Measurements from ENCODE around the gene CHMP6.
A peak's percentile ranks its signal among the peaks of the same experiment; 100 is the strongest.

The CHMP6 gene

DNA sequence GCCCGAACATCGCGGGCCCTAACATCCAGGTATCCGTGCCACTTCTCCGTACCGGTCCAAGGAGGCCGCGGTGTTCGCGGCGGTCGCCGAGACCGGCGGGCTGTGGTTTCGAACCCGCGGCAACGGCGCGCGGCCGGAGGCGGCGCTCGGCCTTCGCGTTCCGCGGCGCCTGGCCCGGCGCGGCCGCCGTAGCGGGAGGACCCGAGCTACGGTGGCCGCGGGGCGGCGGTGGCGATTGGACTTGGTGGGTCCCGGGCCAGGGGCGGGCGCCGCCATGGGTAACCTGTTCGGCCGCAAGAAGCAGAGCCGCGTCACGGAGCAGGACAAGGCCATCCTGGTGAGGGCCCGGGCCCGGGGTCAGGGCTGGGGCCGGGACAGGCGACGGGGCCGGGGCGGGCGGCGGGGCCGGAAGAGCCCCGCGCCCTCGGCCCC is at the start of gene CHMP6:
Gene CHMP6 (plus strand): TSS at position 197 of the 432 bp plus-strand sequence. CDS start 78 bp downstream, at position 275.
- DNase-seq (ENCODE audit: low spot score): peak; percentile 89

DNA sequence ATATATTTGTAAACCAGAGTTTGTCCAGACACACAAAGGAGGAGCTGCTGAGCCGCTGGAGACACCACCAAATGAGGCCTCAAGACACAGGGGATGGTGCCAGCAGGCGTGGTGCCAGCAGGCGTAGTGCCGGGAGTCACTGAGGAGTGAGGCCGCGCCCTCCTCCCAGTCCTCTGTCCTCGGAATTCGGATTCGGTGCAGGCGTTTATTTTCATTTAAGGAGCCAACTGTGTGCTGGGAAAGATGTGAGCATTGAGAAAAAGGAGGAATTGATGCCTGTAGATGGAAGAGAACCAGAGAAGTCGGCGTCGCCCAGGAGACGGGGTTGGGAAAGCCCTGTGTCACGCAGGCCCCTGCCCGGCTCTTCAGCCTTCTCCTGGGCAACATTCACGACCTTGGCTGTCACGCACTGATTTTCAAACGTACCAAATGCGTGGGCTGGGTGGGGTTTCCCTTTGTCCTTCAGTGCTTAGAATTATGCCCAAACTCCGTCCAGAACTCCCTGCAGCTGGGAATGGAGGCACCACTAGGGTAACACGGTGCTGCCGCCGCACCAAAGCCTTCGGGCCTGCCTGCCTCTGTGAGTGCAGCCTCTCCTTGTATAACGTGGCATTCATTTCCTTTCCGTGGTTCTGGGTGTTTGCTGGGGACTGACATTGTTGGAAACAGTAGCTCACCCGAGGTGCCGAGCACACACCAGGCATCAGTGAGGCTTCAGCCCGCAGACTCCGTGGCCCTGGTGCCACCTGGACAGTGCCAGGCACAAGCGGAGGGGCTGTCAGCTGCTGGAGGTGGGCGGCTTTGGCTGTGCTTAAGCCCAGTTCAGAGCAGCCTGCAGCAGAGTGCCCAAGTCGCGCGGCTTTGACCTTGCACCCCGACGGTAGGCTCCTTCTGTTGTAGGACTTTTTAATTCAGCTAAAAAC is 49.0 kb upstream of the CHMP6 start:
- no peak for DNase-seq (ENCODE audit: low spot score)

DNA sequence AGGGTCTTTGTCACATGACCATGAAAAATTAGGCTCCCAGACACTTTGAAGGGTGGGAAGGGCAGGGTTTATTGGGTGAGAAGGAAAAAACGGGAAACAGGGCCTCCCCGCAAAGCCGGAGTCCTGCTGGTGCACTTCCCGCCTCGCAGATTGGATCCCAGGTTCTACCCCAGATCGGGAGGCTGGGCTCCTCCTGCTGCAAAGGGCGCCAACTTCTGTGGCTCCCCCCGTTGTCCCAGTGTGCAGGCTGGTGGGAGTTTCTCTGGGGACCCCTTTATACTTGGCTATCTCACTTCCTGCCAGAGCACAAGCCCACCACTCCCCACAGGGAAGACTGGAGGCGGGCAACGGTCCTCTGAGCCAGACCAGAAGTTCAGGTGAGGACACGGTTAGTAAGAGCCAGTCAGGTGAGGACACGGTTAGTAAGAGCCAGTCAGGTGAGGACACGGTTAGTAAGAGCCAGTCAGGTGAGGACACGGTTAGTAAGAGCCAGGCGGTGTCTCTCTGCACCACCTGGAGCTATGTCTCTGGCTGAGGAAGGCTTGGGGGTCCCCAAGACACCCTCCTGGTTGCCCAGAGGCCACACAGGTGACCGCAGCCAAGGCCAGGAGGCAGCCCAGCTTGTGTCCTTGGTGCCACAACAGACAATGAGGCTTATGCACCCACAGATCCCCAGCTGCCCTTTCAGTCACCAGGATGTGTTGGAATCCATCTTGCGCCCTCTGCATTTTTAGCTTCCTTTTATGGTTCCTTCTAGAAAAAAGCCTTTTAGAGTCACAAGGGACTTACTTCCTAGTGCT is 48.1 kb upstream of the CHMP6 start:
- DNase-seq (ENCODE audit: low spot score): no peak

GRCh38 chr17:80944326-80944725 is 47.3 kb upstream of the CHMP6 start:
- no peak for DNase-seq (ENCODE audit: low spot score)

- no peak for DNase-seq (ENCODE audit: low spot score)
Measured at GRCh38 chr17:80945736-80946135, 45.9 kb upstream of the CHMP6 start.

DNA sequence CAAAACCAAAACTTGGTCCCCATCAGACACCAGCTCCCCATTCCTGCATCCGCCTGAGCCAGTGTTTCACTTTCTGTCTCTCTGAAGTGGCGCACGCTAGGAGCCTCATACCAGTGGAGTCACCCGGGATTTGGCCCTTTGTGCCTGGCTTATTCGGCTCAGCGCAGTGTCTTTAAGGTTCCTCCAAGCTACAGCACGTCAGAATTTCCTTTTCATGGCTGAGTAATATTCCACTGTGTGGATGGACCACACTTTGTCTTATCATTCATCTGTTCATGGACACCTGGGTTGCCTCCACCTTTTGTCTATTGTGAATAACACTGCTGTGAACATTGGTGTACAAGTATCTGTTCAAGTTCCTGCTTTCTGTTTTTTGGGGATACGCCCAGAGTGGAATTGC is 45.2 kb upstream of the CHMP6 start:
- no peak for DNase-seq (ENCODE audit: low spot score)

DNA sequence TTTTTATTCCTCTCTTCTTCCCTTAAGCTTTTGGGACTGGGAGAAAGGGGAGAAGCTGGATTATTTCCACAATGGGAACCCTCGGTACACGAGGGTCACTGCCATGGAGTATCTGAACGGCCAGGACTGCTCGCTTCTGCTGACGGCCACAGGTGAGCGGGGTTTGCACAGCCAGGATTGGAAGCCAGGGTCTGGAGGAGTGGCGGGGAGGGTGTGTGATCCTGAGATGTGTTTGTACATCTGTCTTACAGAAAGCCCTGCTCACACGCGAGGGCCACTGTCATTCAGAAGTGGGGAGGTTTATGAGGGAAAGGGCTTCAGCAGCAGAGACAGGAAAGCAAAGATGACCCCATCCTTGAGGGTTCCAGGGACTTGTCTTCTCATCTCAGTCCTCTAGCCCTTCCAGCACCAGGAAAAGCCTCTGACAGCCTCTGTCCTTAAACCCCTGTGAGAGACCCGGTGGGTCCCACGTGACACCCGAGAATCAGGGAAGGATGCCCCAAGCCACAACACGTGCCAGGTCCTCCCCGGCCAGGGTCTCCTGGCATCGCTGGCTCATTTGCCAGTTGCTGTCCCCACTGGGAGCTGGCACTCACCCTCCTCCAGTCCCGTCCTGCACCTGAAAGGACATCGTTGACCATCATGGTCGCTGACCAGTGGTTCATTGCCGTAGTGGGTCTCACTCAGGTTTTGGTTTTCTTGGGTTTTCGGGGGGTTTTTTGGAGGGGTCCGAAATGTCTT is 44.3 kb upstream of the CHMP6 start:
- DNase-seq (ENCODE audit: low spot score): no peak

- DNase-seq (ENCODE audit: low spot score): no peak
Measured at GRCh38 chr17:80948019-80948975, 43.3 kb upstream of the CHMP6 start.

GRCh38 chr17:80948976-80949450 is 42.6 kb upstream of the CHMP6 start:
- no peak for DNase-seq (ENCODE audit: low spot score)

GRCh38 chr17:80949451-80950421 is 41.9 kb upstream of the CHMP6 start:
- no peak for DNase-seq (ENCODE audit: low spot score)

GRCh38 chr17:80950466-80951120 is 41.0 kb upstream of the CHMP6 start:
- no peak for DNase-seq (ENCODE audit: low spot score)

GRCh38 chr17:80951121-80952090 is 40.2 kb upstream of the CHMP6 start:
- no peak for DNase-seq (ENCODE audit: low spot score)

- no peak for DNase-seq (ENCODE audit: low spot score)
Measured at GRCh38 chr17:80952291-80952690, 39.4 kb upstream of the CHMP6 start.

GRCh38 chr17:80953471-80954315 is 37.9 kb upstream of the CHMP6 start:
- DNase-seq (ENCODE audit: low spot score): no peak

GRCh38 chr17:80955078-80955477 is 36.6 kb upstream of the CHMP6 start:
- DNase-seq (ENCODE audit: low spot score): no peak

GRCh38 chr17:80955671-80956280 is 35.9 kb upstream of the CHMP6 start:
- no peak for DNase-seq (ENCODE audit: low spot score)
